NK-92 treated with Interleukin-12 subunit alpha and Interleukin-12 subunit beta, amount 100 ng/mL, for 24 hours (cell line): ENCODE measurements around the gene ZNF397.
"Not testable (repeated sequence)": the region's sequence is repeated elsewhere in the genome, so short reads cannot be mapped to it uniquely, and the experiment has no call there.

Experiments
- DNase-seq: peaks from one replicate; lab custom pipeline; 2025; lab: John Stamatoyannopoulos, UW

ZNF397 gene

GRCh38 chr18:35240664-35241447, at the start of gene ZNF397:
Gene ZNF397 (plus strand): TSS chr18:35241034. CDS start chr18:35242471, 1,437 bp downstream.
- peak; percentile 92 for DNase-seq

DNA sequence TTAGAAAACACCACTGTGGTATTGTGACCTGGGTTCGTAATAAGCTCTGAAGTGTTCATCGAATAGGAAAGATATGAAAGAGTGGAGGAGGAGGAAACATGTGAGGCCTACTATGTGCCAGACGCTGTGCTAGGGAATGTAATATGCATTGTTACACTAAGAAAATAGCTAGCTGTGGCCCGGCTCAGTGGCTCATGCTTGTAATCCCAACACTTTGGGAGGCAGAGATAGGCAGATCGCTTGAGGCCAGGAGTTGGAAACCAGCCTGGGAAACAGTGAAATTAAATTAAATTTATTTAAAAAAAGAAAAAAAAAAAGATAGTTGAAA, 49.2 kb upstream of the ZNF397 start:
- no peak for DNase-seq

DNA sequence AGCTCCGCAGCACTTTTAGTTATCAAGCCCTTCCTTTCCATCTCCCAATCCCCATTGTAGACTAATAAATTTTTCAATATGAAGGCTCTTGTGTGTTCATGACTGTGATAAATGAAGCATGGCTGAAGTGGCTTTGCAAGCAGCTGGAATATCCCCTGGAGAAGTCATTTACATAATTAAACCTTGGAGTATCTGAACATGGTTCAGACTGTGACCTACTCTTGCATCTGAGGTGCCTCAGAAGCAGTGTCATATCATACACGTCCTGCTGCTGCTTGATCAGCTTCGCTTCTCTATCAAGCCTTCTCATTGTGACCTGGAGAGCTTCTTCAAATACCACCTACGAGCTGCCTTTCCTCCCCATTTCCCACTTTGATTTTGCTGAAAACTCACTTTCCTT, 48.4 kb upstream of the ZNF397 start:
- DNase-seq = no peak

GRCh38 chr18:35193316-35193715, 47.5 kb upstream of the ZNF397 start:
- DNase-seq = no peak

GRCh38 chr18:35197296-35197695, 43.5 kb upstream of the ZNF397 start:
- DNase-seq = no peak

DNA sequence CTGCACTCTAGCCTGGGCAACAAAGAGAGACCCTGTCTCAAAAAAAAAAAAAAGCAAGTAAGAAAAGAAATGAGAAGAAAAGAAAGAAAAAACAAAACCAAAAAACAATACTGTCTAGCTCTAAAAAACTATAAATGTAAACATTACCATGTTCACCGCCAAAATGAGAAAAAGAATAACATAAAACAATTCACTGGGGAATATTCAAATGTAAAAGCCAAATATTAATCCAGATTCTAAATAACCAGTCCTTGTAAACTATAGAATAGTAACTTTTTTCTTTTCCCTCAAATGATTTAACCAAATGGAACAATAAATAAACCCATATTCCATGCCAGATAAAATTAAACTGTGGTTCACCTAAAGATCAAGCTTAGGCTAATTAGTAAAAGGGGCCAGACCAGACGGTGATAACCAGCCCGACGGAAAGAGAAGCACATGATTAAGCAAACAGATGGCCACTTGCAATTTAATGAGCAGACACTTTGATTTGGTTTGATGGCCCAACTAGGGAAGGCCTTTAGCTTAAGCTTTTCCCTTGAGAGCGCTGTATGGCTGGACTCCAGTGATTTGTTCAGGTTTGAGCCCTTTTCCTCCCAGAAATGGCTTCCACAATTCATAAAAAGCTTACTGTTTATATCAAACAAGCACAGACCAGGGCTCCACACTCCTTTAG, 39.4 kb upstream of the ZNF397 start:
- no peak for DNase-seq

GRCh38 chr18:35203067-35203466, 37.8 kb upstream of the ZNF397 start:
- no peak for DNase-seq

DNA sequence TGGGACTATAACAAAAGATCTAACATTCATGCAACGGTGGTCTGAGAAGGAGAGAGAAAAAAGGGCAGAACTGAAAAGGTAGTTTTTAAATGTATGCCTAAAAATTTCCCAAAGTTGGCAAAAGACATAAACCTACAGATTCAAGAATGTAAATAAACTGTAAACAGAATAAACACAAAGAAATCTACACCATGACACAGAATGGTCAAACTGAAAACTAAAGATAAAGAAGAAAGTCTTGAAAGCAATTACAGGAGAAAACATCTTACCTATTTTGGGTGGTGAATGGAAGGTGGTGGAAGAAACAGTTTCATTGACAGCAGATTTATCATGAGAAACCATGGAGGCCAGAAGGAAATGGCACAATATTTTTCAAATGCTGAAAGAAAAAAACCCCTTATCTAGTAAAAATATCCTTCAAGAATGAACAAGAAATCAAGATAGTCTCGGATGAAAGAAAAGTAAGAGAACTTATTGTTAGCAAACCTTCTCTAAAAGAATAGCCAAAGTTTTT, 35.6 kb upstream of the ZNF397 start:
- no peak for DNase-seq

- DNase-seq = not testable (repeated sequence)
These were observed 34.9 kb upstream of the ZNF397 start for GRCh38 chr18:35205746-35206458.

GRCh38 chr18:35215026-35215425, 25.8 kb upstream of the ZNF397 start:
- DNase-seq = no peak

DNA sequence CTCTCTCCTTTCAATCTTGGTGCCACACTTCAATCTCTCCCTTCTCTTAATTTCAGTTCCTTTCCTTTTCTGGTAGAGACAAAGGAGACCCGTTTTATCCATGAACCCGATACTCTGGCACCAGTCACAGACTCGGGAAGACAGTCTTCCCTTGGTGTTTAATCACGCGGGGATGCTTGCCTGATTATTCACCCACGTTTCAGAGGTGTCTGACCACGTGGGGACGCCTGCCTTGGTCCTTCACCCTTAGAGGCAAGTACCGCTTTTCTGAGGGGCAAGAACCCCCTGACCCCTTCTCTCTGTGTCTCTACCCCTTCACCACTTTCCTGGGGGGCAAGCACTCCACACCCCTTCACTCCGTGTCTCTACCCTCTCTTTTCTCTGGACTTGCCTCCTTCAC, 24.2 kb upstream of the ZNF397 start:
- DNase-seq = not testable (repeated sequence)

GRCh38 chr18:35219331-35219730, 21.5 kb upstream of the ZNF397 start:
- not testable (repeated sequence) for DNase-seq

DNA sequence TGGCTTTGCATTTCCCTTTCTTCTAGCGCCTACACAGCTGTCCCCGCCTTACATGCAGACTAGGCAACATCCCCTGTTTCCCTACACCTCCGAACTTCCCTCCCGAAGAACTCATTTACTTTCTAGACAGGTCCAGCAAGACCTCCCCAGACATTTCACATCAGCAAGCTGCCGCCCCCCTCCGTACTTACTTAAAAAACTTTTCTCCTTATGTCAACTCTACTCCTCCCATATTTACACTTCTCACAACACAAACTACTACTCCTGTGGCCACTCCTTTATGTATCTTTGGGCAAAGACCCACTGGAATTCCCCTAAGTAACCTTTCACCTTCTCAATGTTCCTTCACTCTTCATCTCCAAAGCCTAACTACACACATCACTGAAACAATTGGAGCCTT, 20.4 kb upstream of the ZNF397 start:
- DNase-seq = no peak

- no peak for DNase-seq
These were observed 17.0 kb upstream of the ZNF397 start for GRCh38 chr18:35223797-35224196.

DNA sequence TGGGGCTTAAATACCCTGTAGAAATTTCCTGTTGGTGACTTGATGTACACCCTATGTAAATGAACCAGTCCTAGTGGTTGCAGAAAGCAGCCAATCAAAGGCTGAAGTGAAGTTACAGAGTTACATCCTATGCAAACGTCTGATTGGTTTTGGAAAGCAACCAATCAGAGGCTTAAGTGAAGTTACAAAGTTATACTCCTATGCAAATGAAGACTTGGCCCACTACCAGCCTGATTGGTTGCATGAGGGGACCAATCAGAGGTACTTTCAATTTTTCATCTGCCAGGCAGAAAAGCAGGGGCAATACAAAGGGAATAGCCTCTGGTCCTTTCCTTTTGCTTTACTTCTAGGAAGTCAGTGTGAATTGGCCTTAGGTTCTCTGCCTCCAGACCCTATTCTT, 13.6 kb upstream of the ZNF397 start:
- DNase-seq = no peak

- DNase-seq = peak; percentile 13
These were observed 9.8 kb upstream of the ZNF397 start for GRCh38 chr18:35231052-35231451.

DNA sequence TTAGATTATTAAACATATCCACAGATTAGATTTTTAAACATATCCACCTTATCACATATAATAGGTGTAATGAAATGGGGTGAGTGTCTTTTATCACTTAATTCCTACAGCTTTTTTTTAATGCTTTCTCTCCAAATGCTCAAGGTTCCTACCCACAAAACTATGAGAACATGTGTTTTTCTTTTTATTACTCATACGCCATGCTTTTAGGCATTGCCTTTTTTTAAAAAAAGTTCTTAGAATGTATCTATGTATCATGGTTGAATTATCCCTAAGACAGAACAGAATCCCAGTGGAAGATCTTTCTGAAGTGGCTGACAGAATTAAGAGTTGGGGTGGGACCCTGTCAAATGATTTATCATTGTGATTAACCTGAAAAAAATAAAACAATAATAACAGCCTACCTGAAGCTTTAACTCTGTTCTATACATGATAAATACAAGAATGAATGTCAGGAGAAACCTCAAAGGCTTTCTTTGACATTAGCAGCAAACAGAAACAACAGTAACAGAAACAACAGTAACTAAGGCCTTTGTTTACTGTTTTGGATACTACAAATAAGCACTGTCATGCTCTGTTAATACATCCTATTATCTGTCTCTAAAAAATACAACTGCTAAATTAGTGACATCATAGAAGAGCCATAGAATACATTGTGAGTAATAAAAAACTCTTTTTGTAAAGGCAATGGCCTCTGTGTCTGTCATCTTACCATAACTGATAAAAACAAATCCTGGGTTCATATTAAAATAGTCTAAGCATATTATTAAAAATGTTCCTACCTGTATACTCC, 4.1 kb upstream of the ZNF397 start:
- DNase-seq = no peak

GRCh38 chr18:35239314-35239713, 1.5 kb upstream of the ZNF397 start:
- DNase-seq = no peak

DNA sequence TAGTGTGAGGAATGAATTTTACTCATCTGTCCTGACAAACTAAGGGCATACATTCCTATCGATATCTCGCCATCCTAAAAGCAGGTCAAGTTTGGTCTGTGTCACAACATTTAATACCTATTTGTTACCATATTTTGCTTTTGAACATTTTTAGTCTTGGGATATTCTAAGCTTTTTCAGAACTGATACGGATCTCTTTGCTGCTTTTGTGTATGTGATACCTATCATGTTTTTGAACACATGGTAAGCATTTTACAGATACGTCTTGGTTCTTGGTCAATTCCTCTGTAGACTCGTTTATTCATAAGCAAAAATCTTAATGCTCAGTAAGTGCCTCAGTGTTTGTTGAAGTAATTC, 592 bp downstream of the ZNF397 start:
- DNase-seq = no peak

GRCh38 chr18:35242426-35242825, 1.6 kb downstream of the ZNF397 start:
- DNase-seq = no peak

GRCh38 chr18:35244671-35245070, 3.8 kb downstream of the ZNF397 start:
- no peak for DNase-seq

GRCh38 chr18:35245719-35246317, 5.0 kb downstream of the ZNF397 start:
- DNase-seq = no peak
